GM15510 (cell line): Measurements from ENCODE around the gene OLIG1.

Experiments
- POLR2A ChIP-seq: IDR thresholded peaks from 3 replicates; pipeline ENCODE4 v1.6.1; 2011; ENCODE audit warnings: borderline replicate concordance; ENCODE audit not compliant: insufficient read length; ENCODE audit errors: extremely low read depth

Gene OLIG1

DNA sequence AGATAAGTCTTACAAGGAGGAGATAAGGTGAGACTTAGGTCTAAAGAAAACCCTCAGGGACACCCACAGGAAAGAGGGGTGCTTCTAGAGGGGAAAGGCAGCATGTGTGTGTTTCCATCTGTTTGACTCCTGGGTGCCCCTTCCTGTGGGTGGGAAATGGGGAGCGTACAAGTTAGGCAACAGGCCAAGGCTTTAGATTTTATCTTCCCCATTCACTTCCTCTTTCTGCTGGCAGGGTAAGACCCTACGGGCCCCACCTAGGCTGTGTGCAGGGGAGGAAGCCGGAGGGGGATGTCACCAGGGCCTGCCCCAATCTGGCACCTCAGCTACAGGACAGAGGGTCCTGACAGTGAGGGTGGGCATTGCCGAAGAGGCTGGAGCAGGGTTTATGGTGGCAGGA, 2.5 kb upstream of the OLIG1 start:
- TF ChIP-seq POLR2A, result no peak

DNA sequence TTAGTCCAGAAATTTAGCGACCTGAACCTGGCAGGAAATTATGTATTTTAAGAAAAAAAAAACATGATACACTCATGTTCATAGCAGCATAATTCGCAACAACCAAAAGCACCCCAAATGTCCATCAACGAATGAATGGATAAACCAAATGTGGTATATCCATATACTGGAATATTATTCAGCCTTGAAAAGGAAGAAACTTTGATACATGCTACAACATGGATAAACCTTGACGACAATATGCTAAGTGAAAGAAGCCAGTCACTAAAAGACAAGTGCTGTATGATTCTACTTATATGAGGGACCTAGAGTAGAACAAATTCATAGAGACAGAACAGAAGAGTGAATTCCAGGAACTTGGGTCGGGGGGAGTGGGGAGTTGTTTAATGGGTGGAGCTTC, 698 bp upstream of the OLIG1 start:
- no peak for TF ChIP-seq POLR2A

DNA sequence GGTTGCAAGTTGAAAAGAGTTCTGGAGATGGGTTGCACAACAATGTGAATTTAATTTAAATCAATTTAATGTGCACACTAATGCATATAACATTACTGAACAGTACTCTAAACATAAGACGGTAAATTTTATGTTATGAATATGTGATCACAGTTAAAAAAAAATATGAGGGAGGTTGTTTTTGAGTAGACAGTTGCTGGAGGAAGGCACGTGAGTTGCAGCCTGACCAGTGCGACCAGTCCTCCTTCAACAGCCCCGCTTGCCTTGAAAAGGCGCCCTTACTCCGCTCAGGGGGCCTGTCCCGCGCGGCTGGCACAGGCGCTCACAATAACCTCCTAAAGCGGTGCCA, 322 bp upstream of the OLIG1 start:
- no peak for TF ChIP-seq POLR2A

- no peak for TF ChIP-seq POLR2A
Measured at GRCh38 chr21:33070744-33070997, 730 bp downstream of the OLIG1 start.

- TF ChIP-seq POLR2A, result no peak
Measured at GRCh38 chr21:33070998-33071769, 1.2 kb downstream of the OLIG1 start.

DNA sequence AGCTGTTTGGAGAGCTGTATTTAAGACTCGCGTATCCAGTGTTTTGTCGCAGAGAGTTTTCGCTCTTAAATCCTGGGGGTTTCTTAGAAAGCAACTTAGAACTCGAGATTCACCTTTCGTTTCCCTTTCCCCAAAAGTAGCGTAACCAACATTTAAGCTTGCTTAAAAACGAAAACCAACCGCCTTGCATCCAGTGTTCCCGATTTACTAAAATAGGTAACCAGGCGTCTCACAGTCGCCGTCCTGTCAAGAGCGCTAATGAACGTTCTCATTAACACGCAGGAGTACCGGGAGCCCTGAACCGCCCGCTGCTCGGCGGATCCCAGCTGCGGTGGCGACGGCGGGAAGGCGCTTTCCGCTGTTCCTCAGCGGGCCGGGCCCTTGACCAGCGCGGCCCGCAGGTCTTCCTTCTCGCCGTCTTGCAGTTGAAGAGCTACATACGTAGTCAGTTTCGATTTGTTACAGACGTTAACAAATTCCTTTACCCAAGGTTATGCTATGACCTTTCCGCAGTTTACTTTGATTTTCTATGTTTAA, 1.9 kb downstream of the OLIG1 start:
- TF ChIP-seq POLR2A, result no peak

- TF ChIP-seq POLR2A, result no peak
Measured at GRCh38 chr21:33073636-33074035, 3.7 kb downstream of the OLIG1 start.

DNA sequence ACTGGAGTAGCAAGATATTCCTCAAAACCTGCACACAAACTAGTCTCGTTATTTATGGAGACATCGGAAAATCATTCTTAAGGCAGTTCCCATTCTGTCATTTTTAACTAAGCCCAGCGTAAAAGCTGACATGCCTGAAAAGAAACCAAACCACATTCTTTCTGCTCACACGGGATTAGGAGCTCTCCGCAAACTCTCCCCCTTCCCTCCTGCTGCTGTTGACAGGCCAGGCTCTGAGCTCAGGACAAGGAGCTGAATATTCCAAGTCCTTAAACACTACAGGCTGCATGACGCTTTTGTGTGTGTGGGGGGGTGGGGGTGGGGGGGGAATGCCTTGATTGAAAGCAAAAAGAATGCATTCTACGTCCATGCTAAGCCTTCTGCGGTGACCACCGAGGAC, 5.2 kb downstream of the OLIG1 start:
- TF ChIP-seq POLR2A, result no peak

- no peak for TF ChIP-seq POLR2A
Measured at GRCh38 chr21:33075596-33076195, 5.8 kb downstream of the OLIG1 start.

GRCh38 chr21:33076600-33077329, 6.8 kb downstream of the OLIG1 start:
- TF ChIP-seq POLR2A, result no peak

DNA sequence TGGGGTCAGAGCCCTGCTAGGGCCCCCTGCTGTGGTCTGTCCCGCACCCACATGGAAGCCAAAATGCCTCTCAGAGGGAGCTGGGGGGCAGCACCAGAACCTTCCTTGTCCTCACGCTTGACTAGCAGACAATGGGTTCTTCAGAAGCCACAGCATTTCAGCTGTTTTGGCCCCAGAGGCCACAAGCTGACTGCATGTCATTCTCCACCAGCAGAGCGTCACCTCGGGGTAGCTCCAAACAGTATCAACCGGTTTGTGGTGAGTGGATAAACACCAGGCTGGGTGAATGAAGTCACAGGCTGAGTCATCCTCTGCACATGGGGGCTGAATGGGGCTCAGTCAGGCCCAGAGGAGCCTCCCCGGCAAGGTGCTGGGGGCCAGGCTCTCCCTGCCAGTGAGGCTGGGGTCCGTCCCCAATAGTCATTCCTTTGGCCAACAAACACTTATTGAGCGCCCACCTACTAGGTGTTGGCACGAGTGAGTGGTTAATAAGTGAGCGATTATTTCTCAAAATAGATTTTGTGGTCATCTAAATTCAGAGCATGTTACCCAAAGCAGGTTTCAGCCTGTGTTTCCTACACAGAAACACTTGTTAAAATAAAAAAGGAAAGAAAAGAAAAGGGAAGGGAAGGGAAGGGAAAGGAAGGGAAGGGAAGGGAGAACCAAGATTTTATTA, 9.1 kb downstream of the OLIG1 start:
- no peak for TF ChIP-seq POLR2A

DNA sequence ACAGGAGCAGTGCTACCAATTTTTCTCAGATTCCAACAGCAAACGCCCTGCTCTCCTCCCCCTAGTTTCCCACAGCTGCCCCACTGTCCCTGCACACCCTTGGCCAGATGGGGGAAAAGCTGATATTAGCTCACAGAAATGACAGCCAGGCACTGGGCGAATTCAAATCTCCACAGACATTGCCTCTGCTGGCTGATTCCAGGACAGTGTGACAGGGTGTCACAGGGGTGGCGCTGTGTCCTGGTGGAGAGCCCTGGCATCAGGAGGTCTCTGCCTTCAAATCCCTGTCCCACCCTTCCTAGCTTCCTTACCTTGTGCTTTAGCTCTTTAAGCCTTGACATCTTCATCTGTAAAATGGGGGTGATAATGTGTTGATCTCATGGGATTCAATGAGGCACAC, 10.4 kb downstream of the OLIG1 start:
- TF ChIP-seq POLR2A, result no peak

GRCh38 chr21:33080776-33081175, 10.8 kb downstream of the OLIG1 start:
- no peak for TF ChIP-seq POLR2A

DNA sequence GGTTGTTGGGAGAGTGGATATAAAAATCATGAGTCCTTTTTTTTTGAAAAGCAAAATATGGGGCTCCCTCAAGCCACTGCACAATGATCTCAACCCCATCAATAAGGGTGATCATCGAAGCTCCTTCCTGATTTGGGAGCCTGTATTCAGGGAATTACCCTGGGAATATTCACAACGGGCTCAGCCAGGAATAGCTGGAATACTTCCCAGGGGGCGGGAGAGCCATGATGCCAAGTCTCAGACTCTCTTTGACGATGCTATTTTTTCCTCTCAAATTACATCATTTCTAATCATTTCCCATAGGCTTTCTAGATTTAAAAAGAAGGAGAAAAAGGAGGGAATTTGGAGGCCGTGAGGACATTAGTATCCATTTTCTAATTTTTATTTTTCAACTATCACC, 18.4 kb downstream of the OLIG1 start:
- TF ChIP-seq POLR2A, result no peak

DNA sequence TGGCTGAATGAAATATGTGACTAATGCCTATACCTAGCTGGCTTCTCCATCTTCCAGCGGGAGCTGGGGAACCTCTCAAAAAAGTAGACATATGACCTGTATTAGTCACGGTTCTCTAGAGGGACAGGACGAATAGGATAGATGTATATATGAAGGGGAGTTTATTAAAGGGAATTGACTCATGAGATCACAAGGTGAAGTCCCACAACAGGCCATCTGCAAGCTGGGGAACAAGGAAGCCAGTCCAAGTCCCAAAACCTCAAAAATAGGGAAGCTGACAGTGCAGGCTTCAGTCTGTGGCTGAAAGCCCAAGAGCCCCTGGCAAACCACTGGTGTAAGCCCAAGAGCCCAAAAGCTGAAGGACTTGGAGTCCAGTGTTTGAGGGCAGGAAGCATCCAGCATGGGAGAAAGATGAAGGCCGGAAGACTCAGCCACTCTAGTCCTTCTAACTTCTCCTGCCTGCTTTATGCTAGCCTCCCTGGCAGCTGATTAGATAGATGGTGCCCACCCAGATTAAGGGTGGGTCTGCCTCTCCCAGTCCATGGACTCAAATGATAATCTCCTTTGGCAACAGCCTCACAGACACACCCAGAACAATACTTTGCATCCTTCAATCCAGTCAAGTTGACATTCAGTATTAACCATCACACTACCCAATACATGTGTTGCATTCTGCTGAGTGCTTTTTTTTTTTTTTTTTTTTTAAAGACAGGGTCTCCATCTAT, 19.6 kb downstream of the OLIG1 start:
- no peak for TF ChIP-seq POLR2A
